ENCODE data around the gene BRD7.
"Not testable (repeated sequence)": the region's sequence is repeated elsewhere in the genome, so short reads cannot be mapped to it uniquely, and the experiment has no call there.

BRD7 gene

DNA sequence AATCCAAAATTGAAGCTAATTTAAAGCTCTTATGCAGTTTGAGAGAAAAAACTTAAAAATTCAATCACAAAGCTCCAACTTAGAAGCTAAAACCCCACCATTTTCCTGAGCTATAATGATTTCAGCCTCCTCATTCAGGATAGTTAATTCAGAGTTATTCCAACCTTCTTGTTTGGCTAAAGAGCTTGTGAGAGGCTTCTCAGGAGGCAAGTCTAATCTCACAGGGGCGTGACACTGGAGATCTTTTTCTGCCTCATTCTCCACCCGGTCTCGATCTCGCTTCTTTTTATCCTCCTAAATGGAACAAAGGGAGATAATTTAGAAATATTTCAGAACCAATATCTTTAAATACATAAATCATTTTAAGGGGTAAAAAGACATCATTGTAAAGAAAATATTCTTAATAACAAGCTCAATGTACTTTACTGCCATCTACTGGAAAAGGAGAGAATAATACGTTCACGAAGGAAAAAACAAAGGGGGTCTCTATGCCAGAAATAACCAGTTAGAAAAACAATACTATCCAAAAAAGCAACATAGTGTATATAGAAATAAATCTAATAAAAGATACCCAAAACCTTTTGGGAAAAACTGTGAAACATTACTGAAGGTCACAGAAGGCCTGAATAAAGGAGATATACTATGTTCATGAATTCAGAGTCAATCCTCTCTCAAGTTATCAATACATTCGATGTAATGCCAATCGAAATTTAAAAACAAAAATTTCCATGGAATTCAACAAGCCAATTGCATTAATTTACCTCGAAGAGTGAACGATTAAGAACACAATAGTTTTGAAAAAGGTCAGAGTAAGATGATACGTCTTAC is 13.9 kb downstream of the BRD7 start:
- no peak for DNase-seq (ENCODE audit: low read depth)

GRCh38 chr16:50354082-50354481 is 14.7 kb downstream of the BRD7 start:
- no peak for DNase-seq (ENCODE audit: low read depth)

- no peak for DNase-seq (ENCODE audit: low read depth)
Observed at GRCh38 chr16:50351952-50352351, 16.8 kb downstream of the BRD7 start.

GRCh38 chr16:50351116-50351515 is 17.7 kb downstream of the BRD7 start:
- no peak for DNase-seq (ENCODE audit: low read depth)

DNA sequence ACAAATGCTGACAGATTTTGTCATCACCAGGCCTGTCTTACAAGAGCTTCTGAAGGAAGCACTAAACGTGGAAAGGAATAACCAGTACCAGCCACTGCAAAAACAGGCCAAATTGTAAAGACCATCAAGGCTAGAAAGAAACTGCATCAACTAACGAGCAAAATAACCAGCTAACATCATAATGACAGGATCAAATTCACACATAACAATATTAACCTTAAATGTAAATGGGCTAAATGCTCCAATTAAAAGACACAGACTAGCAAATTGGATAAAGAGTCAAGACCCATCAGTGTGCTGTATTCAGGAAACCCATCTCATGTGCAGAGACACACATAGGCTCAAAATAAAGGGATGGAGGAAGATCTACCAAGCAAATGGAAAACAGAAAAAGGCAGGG is 23.6 kb downstream of the BRD7 start:
- not testable (repeated sequence) for DNase-seq (ENCODE audit: low read depth)

DNA sequence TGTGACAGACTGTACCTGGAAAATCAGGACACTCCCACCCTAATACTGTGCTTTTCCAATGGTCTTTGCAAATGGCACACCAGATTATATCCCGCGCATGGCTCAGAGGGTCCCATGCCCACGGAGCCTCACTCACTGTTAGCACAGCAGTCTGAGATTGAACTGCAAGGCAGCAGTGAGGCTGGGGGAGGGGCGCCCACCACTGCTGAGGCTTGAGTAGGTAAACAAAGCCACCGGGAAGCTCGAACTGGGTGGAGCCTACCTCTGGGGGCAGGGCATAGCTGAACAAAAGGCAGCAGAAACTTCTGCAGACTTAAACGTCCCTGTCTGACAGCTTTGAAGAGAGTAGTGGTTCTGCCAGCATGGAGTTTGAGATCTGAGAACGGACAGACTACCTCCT is 25.2 kb downstream of the BRD7 start:
- DNase-seq (ENCODE audit: low read depth): not testable (repeated sequence)

DNA sequence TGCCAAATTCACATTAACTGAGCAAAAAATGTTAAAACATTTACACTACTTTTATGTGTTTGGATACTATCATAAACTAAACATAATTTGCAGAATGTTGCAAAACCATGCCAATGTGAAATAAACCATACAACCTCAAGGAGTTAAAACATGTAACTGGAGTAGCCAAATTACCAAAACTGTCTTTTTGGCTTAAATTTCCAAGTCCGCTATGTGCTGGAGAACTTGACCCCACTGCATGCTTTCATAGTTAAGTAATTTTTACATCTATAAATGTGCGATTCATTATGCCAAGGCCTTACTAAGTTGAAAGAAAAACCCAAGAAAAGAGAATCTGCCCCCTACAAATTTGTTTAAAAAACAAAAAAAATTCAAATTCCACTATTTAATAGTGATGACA is 28.2 kb downstream of the BRD7 start:
- DNase-seq (ENCODE audit: low read depth): no peak

DNA sequence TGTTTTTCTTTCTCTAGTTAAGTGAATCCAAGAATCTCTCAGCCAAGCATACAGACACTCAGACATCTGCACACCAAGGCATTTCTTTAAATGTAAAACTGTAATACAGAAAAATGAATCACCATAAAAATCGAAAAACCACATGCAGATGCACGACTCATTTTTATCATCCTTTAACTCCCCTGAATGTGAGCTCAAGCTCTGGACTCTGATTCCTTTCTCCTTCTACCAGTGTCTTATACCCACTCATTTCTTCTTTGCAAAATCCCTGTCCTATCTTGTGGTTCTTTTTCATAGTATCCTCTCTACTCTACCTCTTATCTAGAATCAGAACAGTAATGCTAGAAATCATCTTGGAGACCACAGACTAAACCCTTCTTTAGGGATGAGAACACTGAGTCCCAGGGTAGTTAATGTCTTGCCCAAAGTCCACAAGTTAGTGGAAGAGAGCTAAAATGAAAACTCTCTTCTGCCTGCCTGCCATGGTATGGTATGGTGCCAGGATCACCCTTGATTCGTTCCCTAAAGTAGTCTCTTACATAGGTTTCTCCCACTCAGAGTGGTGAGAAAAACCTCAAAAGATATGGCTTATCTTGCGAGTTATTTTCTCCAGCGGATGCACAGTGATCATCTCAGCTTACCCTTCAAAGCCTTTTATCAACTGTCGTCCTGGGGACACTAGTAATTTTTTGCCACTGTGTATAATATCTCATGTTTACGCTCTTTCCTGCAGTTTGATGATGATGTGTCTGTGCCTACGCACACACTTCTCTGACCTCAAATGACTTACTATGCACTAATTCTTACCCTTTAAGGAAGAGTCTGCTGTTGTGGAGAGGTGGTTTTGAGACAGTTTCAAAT is 30.2 kb downstream of the BRD7 start:
- DNase-seq (ENCODE audit: low read depth): no peak

GRCh38 chr16:50336884-50337283 is 31.9 kb downstream of the BRD7 start:
- no peak for DNase-seq (ENCODE audit: low read depth)

DNA sequence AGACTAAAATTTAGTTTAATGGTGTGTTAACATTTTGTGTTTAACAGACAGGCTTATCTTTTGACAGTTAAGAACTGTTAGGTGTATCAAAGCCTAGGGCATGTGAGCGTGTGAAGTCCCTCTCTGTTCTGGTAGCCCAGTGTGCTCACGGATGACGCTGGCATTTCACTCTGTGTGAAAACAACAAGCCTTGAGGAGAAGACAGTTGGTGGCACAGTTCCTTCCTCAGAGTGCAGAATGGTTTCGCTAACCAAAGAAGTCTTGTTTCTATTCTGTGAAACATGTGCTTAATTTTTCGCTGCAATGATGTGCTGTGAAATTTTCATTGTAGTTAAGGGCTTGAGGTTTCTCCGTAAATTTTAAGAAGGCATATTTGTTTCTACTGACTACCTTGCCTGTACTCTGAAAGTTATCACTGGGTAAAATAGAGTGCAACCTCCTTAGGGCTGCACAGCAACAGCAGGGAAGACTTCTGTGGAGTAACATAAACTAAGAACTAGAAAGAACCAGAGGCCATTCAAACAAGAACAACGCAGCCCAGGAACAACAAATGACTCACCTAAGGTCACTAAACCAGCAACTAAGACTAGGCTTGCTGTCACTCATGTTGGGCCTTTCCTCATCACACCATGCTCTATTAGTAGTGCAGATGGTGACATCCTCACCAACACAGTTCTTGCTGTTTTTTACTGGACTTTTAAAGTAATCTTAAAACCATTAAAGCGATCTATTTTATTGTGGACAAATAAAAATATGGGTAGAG is 33.4 kb downstream of the BRD7 start:
- no peak for DNase-seq (ENCODE audit: low read depth)

- no peak for DNase-seq (ENCODE audit: low read depth)
Observed at GRCh38 chr16:50334106-50334975, 34.4 kb downstream of the BRD7 start.

DNA sequence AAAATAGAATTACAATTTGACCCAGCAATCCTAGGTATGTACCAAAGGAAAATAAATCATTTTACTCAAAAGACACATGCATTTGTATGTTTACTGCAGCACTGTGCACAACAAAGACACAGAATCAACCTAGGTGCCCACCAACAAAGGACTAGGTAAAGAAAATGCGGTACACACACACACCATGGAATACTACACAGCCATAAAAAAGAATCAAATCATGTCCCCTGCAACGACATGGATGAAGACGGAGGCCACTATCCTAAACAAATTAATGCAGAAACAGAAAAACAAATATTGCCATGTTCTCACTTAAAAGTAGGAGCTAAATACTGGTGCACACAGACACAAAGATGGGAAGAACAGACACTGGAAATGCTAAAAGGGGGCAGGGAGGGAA is 36.2 kb downstream of the BRD7 start:
- DNase-seq (ENCODE audit: low read depth): no peak

DNA sequence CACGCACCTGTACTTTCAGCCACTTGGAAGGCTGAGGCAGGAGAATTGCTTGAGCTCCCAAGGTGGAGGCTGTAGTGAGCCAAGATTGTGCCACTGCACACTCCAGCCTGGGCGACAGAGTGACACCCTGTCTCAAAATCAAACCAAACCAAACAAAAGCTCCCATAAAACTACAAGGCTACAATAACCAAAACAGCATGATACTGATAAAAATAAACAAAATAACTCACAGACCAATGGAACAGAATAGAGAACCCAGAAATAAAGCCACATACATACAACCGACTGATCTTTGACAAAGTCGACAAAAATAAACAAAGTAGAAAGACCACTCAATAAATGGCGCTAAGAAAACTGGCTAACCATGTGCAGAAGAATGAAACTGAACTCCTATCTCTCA is 37.2 kb downstream of the BRD7 start:
- DNase-seq (ENCODE audit: low read depth): no peak

- no peak for DNase-seq (ENCODE audit: low read depth)
Observed at GRCh38 chr16:50329446-50330189, 39.2 kb downstream of the BRD7 start.

GRCh38 chr16:50326835-50327465 is 41.8 kb downstream of the BRD7 start:
- DNase-seq (ENCODE audit: low read depth): peak; percentile 22

- no peak for DNase-seq (ENCODE audit: low read depth)
Observed at GRCh38 chr16:50326264-50326663, 42.5 kb downstream of the BRD7 start.

DNA sequence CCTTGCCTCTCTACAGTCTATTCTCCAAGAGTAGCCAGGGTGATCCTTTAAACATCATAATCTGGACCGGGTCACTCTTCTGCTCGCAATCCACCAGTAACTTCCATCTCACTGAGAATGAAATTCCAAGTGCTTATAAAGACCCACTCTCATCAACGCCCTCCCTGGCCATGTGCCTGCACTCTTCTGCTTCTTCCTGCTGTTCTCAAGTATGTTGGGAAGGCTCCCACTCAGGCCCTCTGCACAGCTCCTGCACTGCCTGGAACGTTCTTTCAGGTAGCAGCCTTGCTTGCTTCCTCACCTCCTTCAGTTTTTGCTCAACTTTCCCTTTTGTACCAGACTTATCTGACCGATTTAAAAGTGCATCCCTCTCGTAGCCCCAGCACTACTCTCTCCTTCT is 44.4 kb downstream of the BRD7 start:
- DNase-seq (ENCODE audit: low read depth): no peak

- no peak for DNase-seq (ENCODE audit: low read depth)
Observed at GRCh38 chr16:50323335-50324011, 45.3 kb downstream of the BRD7 start.

DNA sequence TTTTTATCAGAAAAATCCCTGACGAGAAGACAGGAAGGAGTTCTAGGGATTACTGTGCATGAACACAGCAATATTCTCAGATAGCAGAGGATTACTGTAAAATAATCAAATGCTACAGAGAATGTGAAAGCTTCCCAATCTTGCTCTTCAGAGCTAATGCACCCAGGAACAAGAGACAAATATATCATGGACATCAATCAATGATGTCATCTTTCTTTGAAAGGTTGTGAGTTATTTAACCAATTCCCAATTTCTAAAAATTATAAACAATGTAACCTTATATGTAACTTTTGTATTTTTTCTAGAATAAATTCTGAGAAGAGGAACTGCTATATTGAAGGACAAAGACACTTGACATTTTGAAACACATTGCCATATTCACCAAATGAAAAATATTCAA is 46.5 kb downstream of the BRD7 start:
- no peak for DNase-seq (ENCODE audit: low read depth)

- DNase-seq (ENCODE audit: low read depth): no peak
Observed at GRCh38 chr16:50320310-50320709, 48.5 kb downstream of the BRD7 start.
